ENCODE data around the gene MN1.

MN1 gene

GRCh38 chr22:27800250-27801201 is 1.0 kb downstream of the MN1 start:
- peak in 7 of 58 donors; percentile 25 to 71 (median 54) for DNase-seq

DNA sequence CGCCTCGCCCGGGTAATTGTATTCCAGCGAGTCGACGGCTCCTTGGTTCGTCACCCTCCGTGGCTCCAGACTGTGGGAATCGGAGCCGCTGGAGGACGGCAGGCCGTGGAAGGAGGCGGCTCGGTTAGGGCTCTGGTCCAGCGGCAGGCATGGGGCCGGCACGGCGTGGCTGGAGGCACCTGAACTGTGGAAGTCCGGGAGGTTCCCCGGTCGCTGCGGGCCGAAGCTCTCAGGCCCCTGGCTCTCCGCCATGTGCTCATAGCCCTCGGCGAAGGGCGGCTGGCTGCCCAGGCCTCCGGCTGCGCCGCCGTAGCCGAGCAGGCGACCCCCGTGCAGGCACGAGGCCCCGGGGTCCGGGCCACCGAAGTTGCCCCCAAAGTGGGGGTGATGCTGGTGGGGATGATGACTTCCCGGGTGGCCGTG is 1.7 kb downstream of the MN1 start:
- DNase-seq = peak in 1 of 58 donors; percentile 38

DNA sequence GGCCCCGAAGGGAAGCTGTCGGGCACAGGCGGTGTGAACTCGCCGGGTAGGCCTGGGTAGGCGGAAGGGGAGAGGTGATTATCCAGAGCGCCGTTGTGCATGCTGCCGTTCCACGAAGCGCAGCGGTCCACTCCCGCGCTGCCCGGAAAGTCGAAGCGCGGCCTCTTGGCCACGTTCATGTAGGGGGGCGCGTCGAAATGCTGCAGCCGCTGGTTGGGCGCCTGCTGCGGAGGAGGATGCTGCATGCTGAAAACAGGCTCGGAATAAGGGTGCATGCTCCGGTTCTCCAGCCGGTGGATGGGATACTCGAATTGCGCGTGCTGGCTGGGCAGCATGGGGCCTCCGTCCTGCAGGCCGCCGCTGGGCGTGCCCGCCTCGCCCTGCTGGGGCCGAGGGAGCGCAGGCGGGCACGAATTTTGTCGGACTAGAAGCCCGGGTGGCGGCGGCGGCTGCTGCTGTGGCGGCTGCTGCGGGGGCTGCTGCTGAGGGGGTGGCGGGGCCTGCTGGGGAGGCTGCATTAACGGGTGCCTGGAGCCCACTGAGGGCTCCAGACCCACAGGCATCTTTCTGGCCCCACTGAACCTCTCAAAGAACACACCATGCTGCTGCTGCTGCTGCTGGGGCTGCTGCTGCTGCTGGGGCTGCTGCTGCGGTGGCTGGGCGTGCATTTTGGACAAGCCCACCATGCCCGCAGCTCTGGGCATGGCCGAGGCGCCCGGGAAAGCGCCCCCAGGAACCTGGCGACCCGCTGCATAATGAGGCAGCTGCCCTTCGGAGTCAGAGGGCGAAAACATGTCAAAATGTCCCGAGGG is 2.3 kb downstream of the MN1 start:
- no peak for DNase-seq

DNA sequence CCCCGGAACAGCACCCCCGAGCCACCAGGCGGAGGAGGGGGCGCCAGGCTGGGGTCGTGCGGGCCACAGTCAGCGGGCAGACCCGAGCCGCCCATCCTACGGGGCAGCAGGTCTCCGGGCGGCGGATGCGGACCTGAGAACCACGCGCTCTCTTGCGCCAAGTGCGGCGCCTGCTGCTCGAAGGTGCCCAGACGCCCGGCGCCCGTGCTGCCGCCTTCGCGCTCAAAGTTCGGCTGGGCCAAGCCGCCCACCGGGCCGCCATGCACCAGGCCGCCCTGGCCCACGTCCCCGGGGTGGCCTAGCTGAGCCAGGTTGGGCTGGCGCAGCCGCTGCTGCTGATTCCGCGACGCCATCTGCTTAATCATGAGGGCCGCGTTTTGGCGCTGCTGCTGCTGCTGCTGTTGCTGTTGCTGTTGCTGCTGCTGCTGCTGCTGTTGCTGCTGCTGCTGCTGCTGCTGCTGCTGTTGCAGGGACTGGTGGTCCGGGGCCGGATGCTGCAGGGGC is 3.0 kb downstream of the MN1 start:
- no peak for DNase-seq

GRCh38 chr22:27797520-27798391 is 3.8 kb downstream of the MN1 start:
- no peak for DNase-seq

DNA sequence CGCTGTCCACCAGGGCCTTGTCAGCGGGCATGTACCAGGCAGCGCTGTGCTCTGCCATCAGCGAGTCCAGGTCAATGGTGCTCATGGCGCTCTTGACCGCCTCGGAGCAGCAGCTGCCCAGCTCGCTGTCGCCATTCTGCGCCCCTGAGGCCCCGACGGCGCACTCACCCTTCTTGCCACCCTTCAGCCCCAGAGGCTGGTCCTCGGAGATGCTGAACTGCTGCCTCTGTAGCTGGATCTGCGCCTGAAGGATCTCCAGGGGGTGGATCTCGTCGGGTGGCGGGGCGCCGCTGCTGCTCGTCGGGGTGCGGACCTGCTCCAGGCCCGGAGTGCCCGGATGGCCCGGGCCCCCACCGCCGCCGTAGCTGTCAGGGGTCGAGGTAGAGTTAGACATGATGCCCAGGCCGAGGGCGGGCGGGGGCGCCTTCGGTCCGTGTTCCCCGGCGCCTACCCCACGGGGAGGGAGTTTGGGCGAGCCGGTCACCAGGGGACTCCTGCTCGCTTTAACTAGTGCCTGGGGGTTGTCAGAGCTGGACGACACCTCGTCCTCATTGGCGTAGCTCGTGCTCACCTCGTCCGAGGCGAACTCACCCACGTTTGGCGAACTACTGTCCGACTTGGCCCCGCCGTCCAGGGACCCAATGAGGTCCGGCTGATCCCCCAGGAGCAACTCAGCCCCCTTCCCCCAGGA is 4.6 kb downstream of the MN1 start:
- no peak for DNase-seq

DNA sequence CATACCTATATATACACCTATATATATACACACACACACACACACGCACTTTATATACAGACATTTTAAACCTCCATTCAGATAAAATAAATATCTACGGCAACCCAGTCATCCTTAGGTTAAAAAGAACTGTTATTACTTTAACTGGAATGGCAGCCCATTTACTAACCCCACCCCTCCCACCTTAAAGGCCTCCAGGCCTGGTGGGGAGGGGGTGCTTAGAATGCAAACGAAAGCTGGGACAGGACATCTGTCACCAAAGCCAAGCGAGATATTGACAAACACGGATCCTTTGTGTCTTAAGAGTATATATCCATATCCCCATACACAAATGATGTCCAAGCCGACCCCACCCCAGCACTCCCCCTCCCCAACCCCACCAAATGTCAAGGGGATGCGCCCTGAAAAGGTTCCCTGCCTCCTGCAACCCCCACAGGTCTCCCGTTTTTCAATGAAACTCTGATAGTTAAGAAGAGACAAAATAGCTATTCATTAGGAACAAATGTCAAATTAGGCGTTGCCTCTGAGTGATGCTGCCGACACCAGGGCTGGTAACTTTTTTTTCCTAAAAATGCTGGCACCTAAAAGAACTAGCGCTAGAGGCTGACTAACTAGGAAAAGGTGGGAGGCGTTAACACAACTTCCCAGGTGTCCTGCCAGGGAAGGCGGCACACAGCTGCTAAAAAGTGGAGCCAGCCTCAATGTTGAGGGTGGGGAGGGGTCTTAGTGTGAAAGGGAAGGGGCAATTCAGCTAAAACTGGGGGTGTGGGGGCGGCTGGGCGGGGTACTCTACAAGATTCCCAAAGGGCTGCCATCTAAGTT is 5.6 kb downstream of the MN1 start:
- no peak for DNase-seq

DNA sequence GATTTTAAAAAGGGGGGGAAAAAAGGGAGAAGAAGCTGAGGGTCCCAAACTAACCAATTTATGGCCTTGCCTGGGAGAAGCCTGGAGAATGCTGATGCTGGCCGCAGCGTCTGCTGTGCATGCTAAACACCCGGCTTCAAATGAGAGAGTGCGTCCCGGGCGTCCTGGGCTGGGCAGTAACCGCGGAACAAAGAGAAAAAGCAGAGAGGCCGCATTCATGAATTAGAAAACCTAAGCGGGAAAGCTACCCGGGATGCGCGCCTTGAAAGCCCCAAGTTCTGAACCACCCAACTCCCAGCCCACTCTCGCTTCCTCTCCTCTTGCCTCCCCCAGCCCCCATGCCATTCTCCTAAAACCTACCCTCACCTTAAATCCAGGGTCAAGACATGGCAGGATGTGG is 6.5 kb downstream of the MN1 start:
- peak in 38 of 58 donors; percentile 9 to 61 (median 32) for DNase-seq

GRCh38 chr22:27794226-27794625 is 7.3 kb downstream of the MN1 start:
- no peak for DNase-seq

DNA sequence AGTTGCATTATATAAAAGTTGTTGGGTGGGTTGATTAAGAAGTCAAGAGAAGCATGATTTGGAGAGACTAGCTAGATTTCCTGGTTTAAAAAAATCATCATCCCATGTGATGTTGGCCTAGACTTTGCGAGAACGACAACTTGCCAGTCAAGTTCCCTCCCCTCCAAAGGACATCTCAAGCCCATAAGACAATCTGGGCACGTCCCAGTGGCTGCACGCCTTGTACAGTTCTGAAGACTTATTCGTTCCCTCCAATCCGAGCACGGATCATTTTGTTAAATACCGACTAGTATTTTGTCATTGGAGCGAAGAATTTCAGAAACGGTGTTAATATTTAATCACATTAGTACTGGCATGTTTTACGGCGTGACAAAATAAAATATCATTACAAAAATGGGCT is 8.0 kb downstream of the MN1 start:
- DNase-seq = no peak

DNA sequence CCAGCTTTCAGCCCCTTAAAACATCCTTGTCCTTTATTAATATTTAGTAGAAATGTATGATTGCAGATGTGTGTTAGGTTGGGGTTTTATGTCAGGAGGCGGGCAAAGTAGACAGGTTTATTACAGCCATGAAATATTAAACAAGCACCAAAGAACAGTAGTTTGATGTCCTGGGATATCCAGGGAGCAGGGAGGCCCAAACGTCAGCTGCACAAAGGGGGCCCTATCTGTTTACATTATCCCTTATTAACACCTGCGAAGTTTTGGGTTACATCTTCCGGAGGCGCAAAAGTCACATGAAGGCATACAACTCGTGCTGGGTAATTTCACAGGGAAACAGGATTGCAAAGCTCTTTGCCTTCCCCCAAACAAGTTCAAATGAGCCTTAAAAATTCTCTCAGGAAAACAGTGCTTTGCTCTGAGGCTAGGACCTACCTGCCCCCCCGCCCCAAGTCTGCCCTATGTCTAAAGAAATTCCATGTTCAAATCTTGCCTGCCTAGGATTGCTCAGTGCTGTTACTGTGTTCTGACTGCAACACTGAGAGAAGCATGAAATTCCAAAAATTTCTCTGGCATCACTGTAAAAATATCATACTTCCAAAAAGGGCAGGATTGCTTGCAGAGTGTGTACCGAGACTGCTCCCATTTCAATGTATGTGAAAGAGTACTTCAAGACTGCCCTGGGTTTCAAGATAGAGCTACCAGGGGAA is 8.9 kb downstream of the MN1 start:
- no peak for DNase-seq

DNA sequence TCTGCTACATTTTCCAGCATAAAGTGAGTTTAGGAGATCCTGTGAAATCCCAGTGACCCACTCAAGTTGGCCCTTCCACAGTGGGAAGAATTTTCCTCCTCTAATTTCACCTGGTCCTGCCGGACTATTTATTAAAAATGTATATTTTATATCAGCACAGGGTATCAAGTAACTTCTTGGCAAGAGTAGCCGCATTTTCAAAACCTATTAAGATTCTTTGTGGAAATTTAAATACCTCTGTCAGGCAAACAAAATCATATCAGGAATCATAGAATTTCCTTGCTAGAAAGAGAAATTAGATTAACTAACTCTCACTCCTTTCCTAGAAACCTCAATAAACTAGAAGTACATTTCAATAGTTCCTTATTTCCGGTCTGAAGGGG is 9.7 kb downstream of the MN1 start:
- no peak for DNase-seq

DNA sequence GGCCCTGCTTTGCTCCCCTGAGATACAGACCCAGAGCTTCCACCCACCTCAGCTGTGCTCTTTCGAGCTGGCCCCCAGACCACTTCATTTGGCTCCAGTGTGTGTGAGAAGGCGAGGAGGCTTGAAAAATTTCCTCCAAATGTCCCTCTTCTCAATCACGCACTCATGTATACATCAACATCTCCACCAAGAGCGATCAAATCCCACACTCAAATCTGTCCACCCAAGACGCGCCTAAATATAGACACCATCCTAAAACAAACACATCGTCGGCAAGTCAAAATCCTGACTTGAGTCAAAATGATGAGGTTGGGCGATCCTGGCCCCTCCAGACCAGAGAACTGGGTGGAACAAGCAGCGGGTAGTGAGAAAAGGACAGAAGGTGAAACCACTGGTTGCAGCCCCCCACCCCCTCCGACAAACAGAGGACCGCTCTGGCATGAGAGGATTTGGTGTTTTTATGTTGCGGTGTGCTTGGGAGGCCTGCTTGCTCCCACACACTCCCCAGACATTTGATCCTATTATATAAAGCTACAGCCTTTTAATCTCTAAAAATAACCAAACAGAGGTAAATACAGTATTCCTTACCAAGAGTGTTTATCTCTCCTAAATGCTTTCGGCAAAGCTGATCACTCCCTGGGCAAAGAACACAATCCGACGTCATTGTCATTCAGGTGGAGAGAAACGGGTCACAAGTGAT is 10.2 kb downstream of the MN1 start:
- DNase-seq = peak in 1 of 58 donors; percentile 37

- peak in 2 of 58 donors; percentile 14 to 25 for DNase-seq
Measured at GRCh38 chr22:27790376-27791158, 11.0 kb downstream of the MN1 start.

- no peak for DNase-seq
Measured at GRCh38 chr22:27788500-27789288, 12.9 kb downstream of the MN1 start.

DNA sequence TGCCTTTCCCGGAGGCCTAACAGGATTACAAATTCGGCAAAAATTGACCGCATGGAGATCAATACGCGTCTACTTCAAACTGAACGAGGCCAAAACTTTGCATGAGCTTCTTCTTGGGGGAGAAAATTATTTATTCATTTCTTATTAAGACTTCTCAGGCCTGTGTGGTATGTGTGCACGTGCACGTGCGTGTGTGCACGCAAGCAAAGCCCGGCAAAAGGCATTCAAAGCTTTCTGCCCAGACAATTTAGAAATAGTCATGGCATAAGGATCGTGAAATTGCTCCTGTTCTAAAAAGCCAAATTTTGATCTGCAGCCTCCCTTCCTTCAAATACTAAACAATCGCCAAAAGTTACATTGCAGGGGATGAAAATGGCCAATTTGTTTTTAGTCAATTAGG is 14.6 kb downstream of the MN1 start:
- no peak for DNase-seq
